K562 (cell line): ENCODE measurements around the gene KCNQ4. TPM values are rescaled to one million over a fixed set of nuclear protein-coding genes. Genes with fewer than 3 reads are reported as not detected.

Source experiments
- BCOR ChIP-seq: fragments of 450-650 bp; IDR thresholded peaks from 2 replicates; pipeline ENCODE4 v1.6.1; 2016
- CTBP1 ChIP-seq: fragments of 450-650 bp; IDR thresholded peaks from 2 replicates; pipeline ENCODE4 v1.6.1; 2016; ENCODE audit warnings: borderline replicate concordance
- CXXC5 ChIP-seq: fragments of 250-450 bp; sonication (Bioruptor Pico); IDR thresholded peaks from 2 replicates; pipeline ENCODE4 v1.8.0; 2022; ENCODE audit warnings: inconsistent platforms, mild to moderate bottlenecking, moderate library complexity
- GABPA ChIP-seq: fragments of 200-800 bp; sonication (Bioruptor generic); conservative IDR thresholded peaks from 2 replicates; pipeline ENCODE4 v1.6.1; 2016; ENCODE audit warnings: low read depth, missing genetic modification characterization, missing compliant biosample characterization
- HLTF ChIP-seq: fragments of 450-650 bp; IDR thresholded peaks from 2 replicates; pipeline ENCODE4 v1.6.1; 2016
- KLF1 ChIP-seq: fragments of 450-650 bp; IDR thresholded peaks from 2 replicates; pipeline ENCODE4 v1.6.1; 2016; ENCODE audit warnings: missing genetic modification characterization, missing compliant biosample characterization
- KLF13 ChIP-seq: fragments of 450-650 bp; IDR thresholded peaks from 2 replicates; pipeline ENCODE4 v1.6.1; 2016; ENCODE audit warnings: missing genetic modification characterization, low read depth, mild to moderate bottlenecking, missing compliant biosample characterization, moderate library complexity, borderline replicate concordance
- KLF16 ChIP-seq: IDR thresholded peaks from 2 replicates; pipeline ENCODE4 v1.6.1; 2016; ENCODE audit warnings: antibody characterized with exemption
- LCOR ChIP-seq: sonication (generic); formaldehyde crosslinking; IDR thresholded peaks from 2 replicates; pipeline ENCODE4 v1.8.0; 2022; ENCODE audit warnings: mild to moderate bottlenecking, missing genetic modification reagents
- MTF1 ChIP-seq: fragments of 250-450 bp; sonication (Bioruptor Pico); IDR thresholded peaks from 2 replicates; pipeline ENCODE4 v1.9.0; 2021; ENCODE audit warnings: moderate library complexity, mild to moderate bottlenecking, inconsistent platforms, borderline replicate concordance
- NCOA4 ChIP-seq: fragments of 450-650 bp; IDR thresholded peaks from 2 replicates; pipeline ENCODE4 v1.6.1; 2018; ENCODE audit warnings: mild to moderate bottlenecking; ENCODE audit not compliant: partially characterized antibody
- PCBP2 ChIP-seq: fragments of 200-400 bp; formaldehyde crosslinking; IDR thresholded peaks from 2 replicates; pipeline ENCODE4 v1.6.1; 2018; ENCODE audit warnings: low read length, low read depth, mild to moderate bottlenecking, moderate library complexity; ENCODE audit not compliant: poor library complexity, severe bottlenecking
- PHF21A ChIP-seq: fragments of 450-650 bp; IDR thresholded peaks from 2 replicates; pipeline ENCODE4 v1.6.1; 2017; ENCODE audit warnings: low read depth, borderline replicate concordance
- POLR2AphosphoS5 ChIP-seq: IDR thresholded peaks from 2 replicates; pipeline ENCODE4 v1.6.1; 2011; ENCODE audit warnings: mild to moderate bottlenecking, low read depth, low read length, moderate library complexity; ENCODE audit not compliant: control insufficient read depth, insufficient read depth
- RBBP5 ChIP-seq: fragments of 200-600 bp; sonication (generic); IDR thresholded peaks from 2 replicates; pipeline ENCODE4 v1.6.1; 2012; ENCODE audit warnings: borderline replicate concordance, mild to moderate bottlenecking, low read length, control low read depth, inconsistent platforms; ENCODE audit not compliant: insufficient read depth, poor library complexity, severe bottlenecking
- RCOR1 ChIP-seq, 2 experiments: IDR thresholded peaks; 2 replicates each; pipeline ENCODE4 v1.6.1; 2012; ENCODE audit warnings: low read depth in 2 of 2, low read length in 2 of 2, borderline replicate concordance in 1 of 2, improper control_type of control experiment in 1 of 2
- ZC3H4 ChIP-seq: sonication (generic); formaldehyde crosslinking; IDR thresholded peaks from 2 replicates; pipeline ENCODE4 v1.9.0; 2021; ENCODE audit warnings: missing genetic modification reagents, borderline replicate concordance
- ZNF12 ChIP-seq: sonication (generic); formaldehyde crosslinking; IDR thresholded peaks from 2 replicates; pipeline ENCODE4 v1.4.0; 2020; ENCODE audit warnings: mild to moderate bottlenecking, missing genetic modification reagents
- ZNF586 ChIP-seq: fragments of 450-650 bp; formaldehyde crosslinking; conservative IDR thresholded peaks from 2 replicates; pipeline ENCODE4 v1.4.0; 2020; ENCODE audit warnings: mild to moderate bottlenecking, moderate library complexity
- ZNF696 ChIP-seq: fragments of 250-450 bp; sonication (Bioruptor Pico); conservative IDR thresholded peaks from 2 replicates; pipeline ENCODE4 v1.4.0; 2020; ENCODE audit warnings: mild to moderate bottlenecking, moderate library complexity
- polyA plus RNA-seq, 8 experiments: library from polyadenylated mRNA; depleted of rRNA in 4 of 8; stranded (reverse) in 5 of 8; unstranded in 3 of 8; fragments of >200 nt; fragmentation: Nextera tagmentation in 2 of 8; fragmentation: Illumina TruSeq in 1 of 8; extraction: Ambion mirVana in 2 of 8; extraction: Trizol in 1 of 8; gene quantifications; 2 replicates each; pipeline versions ENCODE4 v1.2.1 to v1.2.3, GENCODE V29; 2011 to 2014; ENCODE audit warnings: inconsistent platforms in 1 of 8, missing spikeins in 1 of 8
- total RNA-seq, 7 experiments: library from RNA; depleted of rRNA in 6 of 7; stranded (reverse); fragments of >200 nt in 6 of 7; fragmentation: Illumina TruSeq in 2 of 7; extraction: Trizol in 2 of 7; gene quantifications; 2 replicates each; pipeline versions ENCODE4 v1.2.1 to v1.2.3, GENCODE V29; 2011 to 2021; ENCODE audit warnings: low replicate concordance in 1 of 7
- TF ChIP-seq, protein P1 (sequence below): fragments of 200-800 bp; sonication (Bioruptor generic); IDR thresholded peaks from 2 replicates; pipeline ENCODE4 v1.6.1; 2017; ENCODE audit warnings: missing genetic modification characterization, missing compliant biosample characterization
- TF ChIP-seq, protein P2 (sequence below): fragments of 250-450 bp; sonication (Bioruptor Pico); IDR thresholded peaks from 2 replicates; pipeline ENCODE4 v1.5.0; 2021
- TF ChIP-seq, protein P3 (sequence below): fragments of 450-650 bp; IDR thresholded peaks from 2 replicates; pipeline ENCODE4 v1.6.1; 2016; ENCODE audit warnings: antibody characterized with exemption
- TF ChIP-seq, protein P4 (sequence below): conservative IDR thresholded peaks from 2 replicates; pipeline ENCODE4 v1.6.1; 2011; ENCODE audit warnings: low read depth, mild to moderate bottlenecking, low read length; ENCODE audit not compliant: control insufficient read depth

Gene KCNQ4
- total and polyA plus RNA-seq, 9 of the 15 experiments (the other 6 are each of a cell fraction or from before 2014, with no cell fraction given), result 0.07 to 4.1 (median 0.79) TPM

DNA sequence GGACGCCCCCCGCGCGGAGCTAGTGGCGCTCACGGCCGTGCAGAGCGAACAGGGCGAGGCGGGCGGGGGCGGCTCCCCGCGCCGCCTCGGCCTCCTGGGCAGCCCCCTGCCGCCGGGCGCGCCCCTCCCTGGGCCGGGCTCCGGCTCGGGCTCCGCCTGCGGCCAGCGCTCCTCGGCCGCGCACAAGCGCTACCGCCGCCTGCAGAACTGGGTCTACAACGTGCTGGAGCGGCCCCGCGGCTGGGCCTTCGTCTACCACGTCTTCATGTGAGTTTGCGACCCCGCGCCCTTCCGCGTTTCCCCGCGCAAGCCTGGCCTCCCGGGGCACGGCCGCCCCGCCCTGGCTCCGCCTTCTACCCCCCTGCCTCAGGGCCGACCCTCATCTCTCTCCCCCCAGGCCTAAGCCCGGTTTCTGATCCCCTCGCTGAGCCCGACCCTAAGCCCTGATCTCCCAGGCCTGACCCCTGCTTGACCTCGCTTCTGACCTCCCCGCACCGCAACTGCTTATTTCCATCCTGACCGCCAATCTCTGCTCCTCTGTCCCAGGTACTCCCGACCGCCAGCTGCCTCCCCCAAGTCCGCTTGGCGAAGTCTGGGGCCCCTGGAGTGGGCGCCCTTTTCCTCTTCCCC lies 669 bp downstream of the KCNQ4 start (continued):
- TF ChIP-seq HLTF (peak; percentile 62; the same call in 1 of the 2 replicates), NCOA4 (no peak), KLF1 (no peak), ZNF12 (CRISPR knock-in tag) (no peak; the same call in 1 of the 2 replicates), MTF1 (CRISPR knock-in tag) (no peak), KLF13 (tag) (no peak), ZC3H4 (no peak), ZNF696 (CRISPR knock-in tag) (no peak), POLR2AphosphoS5 (no peak), BCOR (peak; percentile 18; the same call in 1 of the 2 replicates), KLF16 (no peak), PHF21A (peak; percentile 68; the same call in 1 of the 2 replicates), LCOR (CRISPR knock-in tag) (no peak), RCOR1 (IDR thresholded peaks at IDR 0.05; ENCODE audit: borderline replicate concordance in 1 of 2, low read depth in 2 of 2, low read length in 2 of 2) (0 out of 4 replicates have a peak, but pooled peaks of 1 of the 2 experiments have one; percentile 15), RBBP5 (no peak), GABPA (tag) (no peak), CTBP1 (peak; percentile 31; the same call in 1 of the 2 replicates), CXXC5 (CRISPR knock-in tag) (peak; percentile 76), PCBP2 (no peak), ZNF586 (no peak)
- TF ChIP-seq, protein P1, sequence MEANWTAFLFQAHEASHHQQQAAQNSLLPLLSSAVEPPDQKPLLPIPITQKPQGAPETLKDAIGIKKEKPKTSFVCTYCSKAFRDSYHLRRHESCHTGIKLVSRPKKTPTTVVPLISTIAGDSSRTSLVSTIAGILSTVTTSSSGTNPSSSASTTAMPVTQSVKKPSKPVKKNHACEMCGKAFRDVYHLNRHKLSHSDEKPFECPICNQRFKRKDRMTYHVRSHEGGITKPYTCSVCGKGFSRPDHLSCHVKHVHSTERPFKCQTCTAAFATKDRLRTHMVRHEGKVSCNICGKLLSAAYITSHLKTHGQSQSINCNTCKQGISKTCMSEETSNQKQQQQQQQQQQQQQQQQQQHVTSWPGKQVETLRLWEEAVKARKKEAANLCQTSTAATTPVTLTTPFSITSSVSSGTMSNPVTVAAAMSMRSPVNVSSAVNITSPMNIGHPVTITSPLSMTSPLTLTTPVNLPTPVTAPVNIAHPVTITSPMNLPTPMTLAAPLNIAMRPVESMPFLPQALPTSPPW (CRISPR knock-in tag), result no peak; the same call in 1 of the 2 replicates
- TF ChIP-seq, protein P2, sequence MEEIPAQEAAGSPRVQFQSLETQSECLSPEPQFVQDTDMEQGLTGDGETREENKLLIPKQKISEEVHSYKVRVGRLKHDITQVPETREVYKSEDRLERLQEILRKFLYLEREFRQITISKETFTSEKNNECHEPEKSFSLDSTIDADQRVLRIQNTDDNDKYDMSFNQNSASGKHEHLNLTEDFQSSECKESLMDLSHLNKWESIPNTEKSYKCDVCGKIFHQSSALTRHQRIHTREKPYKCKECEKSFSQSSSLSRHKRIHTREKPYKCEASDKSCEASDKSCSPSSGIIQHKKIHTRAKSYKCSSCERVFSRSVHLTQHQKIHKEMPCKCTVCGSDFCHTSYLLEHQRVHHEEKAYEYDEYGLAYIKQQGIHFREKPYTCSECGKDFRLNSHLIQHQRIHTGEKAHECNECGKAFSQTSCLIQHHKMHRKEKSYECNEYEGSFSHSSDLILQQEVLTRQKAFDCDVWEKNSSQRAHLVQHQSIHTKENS (CRISPR knock-in tag), result no peak
- TF ChIP-seq, protein P3, sequence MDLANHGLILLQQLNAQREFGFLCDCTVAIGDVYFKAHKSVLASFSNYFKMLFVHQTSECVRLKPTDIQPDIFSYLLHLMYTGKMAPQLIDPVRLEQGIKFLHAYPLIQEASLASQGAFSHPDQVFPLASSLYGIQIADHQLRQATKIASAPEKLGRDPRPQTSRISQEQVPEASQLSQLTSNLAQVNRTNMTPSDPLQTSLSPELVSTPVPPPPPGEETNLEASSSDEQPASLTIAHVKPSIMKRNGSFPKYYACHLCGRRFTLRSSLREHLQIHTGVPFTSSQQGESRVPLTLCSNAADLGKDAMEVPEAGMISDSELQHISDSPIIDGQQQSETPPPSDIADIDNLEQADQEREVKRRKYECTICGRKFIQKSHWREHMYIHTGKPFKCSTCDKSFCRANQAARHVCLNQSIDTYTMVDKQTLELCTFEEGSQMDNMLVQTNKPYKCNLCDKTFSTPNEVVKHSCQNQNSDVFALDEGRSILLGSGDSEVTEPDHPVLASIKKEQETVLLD, result peak; percentile 41; the same call in 1 of the 2 replicates
- TF ChIP-seq, protein P4, sequence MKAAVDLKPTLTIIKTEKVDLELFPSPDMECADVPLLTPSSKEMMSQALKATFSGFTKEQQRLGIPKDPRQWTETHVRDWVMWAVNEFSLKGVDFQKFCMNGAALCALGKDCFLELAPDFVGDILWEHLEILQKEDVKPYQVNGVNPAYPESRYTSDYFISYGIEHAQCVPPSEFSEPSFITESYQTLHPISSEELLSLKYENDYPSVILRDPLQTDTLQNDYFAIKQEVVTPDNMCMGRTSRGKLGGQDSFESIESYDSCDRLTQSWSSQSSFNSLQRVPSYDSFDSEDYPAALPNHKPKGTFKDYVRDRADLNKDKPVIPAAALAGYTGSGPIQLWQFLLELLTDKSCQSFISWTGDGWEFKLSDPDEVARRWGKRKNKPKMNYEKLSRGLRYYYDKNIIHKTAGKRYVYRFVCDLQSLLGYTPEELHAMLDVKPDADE, result peak; percentile 30; the same call in 1 of the 2 replicates
